Measurements from ENCODE around the gene CD3E. TPM values are rescaled to one million over a fixed set of nuclear protein-coding genes. Genes with fewer than 3 reads are reported as not detected.

Gene CD3E
- total RNA-seq, 2 experiments from 2014 or later, result 483 to 515 TPM

- peaks cover 33% of the 10 kb centered on the region for H3K4me1 Mint-ChIP-seq (ENCODE audit: low read depth)
- H3K27ac Mint-ChIP-seq, result no peak overlapping the region
- no peaks in the 10 kb centered on the region for H3K9me3 Mint-ChIP-seq
- H3K9me3 ChIP-seq (ENCODE audit: control insufficient read depth in 1 of 2, insufficient read depth in 1 of 2, low read length in 2 of 2), result no peaks in the 10 kb centered on the region
- no peak overlapping the region for H3K27ac ChIP-seq (ENCODE audit: low read depth in 1 of 2, low read length in 2 of 2)
- ChIA-PET CTCF (no interaction called here), POLR2A (no interaction called here)
- no peak overlapping the region for H3K4me3 Mint-ChIP-seq
- no peaks in the 10 kb centered on the region for H3K36me3 Mint-ChIP-seq (ENCODE audit: low read depth)
- no peak for TF ChIP-seq CTCF (IDR thresholded peaks at IDR 0.05)
- intact Hi-C loops (cut with DNase I, micrococcal nuclease), result no loop called here
- no peaks in the 10 kb centered on the region for H3K27me3 ChIP-seq (ENCODE audit: control insufficient read depth in 1 of 2, insufficient read depth in 2 of 2, low read length in 2 of 2)
- no peak for ATAC-seq (ENCODE audit: poor library complexity)
- peaks cover 17% of the 10 kb centered on the region for H3K4me1 ChIP-seq (ENCODE audit: insufficient read depth, low read length)
- H3K36me3 ChIP-seq (ENCODE audit: insufficient read depth, low read length), result no peaks in the 10 kb centered on the region
- no peak overlapping the region for H3K4me3 ChIP-seq (ENCODE audit: low read length)
- no peaks in the 10 kb centered on the region for H3K27me3 Mint-ChIP-seq
- no peak for DNase-seq
These were observed 37.0 kb upstream of the CD3E start for GRCh38 chr11:118267486-118267885.

- DNase-seq (no peak), ATAC-seq (ENCODE audit: poor library complexity) (no peak)
- peaks cover 5% of the 10 kb centered on the region for H3K4me1 ChIP-seq (ENCODE audit: insufficient read depth, low read length)
- peaks cover 6% of the 10 kb centered on the region for H3K4me1 Mint-ChIP-seq (ENCODE audit: low read depth)
- no peaks in the 10 kb centered on the region for H3K27me3 Mint-ChIP-seq
- ChIA-PET POLR2A (interaction anchor here (0.7 to 1.0 kb wide), 2 partner anchors 33 to 80 kb away, joined by 3 read pairs; partner anchors contain the start of gene CD3E), CTCF (interaction anchor here (0.6 kb wide), 1 partner anchor 85 kb away, joined by 3 read pairs; no protein-coding TSS in a partner anchor)
- H3K36me3 ChIP-seq (ENCODE audit: insufficient read depth, low read length), result no peaks in the 10 kb centered on the region
- H3K4me3 Mint-ChIP-seq, result no peak overlapping the region
- TF ChIP-seq CTCF (IDR thresholded peaks at IDR 0.05), result no peak
- H3K9me3 ChIP-seq (ENCODE audit: control insufficient read depth in 1 of 2, insufficient read depth in 1 of 2, low read length in 2 of 2), result no peaks in the 10 kb centered on the region
- H3K4me3 ChIP-seq (ENCODE audit: low read length), result no peak overlapping the region
- no peaks in the 10 kb centered on the region for H3K36me3 Mint-ChIP-seq (ENCODE audit: low read depth)
- no peak overlapping the region for H3K27ac Mint-ChIP-seq
- H3K9me3 Mint-ChIP-seq, result no peaks in the 10 kb centered on the region
- intact Hi-C loops (cut with DNase I, micrococcal nuclease), result no loop called here
- H3K27ac ChIP-seq (ENCODE audit: low read depth in 1 of 2, low read length in 2 of 2), result no peak overlapping the region
- H3K27me3 ChIP-seq (ENCODE audit: control insufficient read depth in 1 of 2, insufficient read depth in 2 of 2, low read length in 2 of 2), result no peaks in the 10 kb centered on the region
These were observed 32.5 kb upstream of the CD3E start for GRCh38 chr11:118272001-118272400.

GRCh38 chr11:118274186-118274585, 30.3 kb upstream of the CD3E start:
- CTCF ChIA-PET, result interaction anchor here (1.3 kb wide), 1 partner anchor 14 kb away, joined by 5 read pairs; no protein-coding TSS in a partner anchor
- Histone ChIP-seq H3K27ac (ENCODE audit: low read depth in 1 of 2, low read length in 2 of 2) (no peak overlapping the region), H3K9me3 (ENCODE audit: control insufficient read depth in 1 of 2, insufficient read depth in 1 of 2, low read length in 2 of 2) (no peaks in the 10 kb centered on the region), H3K4me3 (ENCODE audit: low read length) (no peak overlapping the region), H3K36me3 (ENCODE audit: insufficient read depth, low read length) (no peaks in the 10 kb centered on the region), H3K27me3 (ENCODE audit: control insufficient read depth in 1 of 2, insufficient read depth in 2 of 2, low read length in 2 of 2) (no peaks in the 10 kb centered on the region), H3K4me1 (ENCODE audit: insufficient read depth, low read length) (peaks cover 9% of the 10 kb centered on the region)
- intact Hi-C loops (cut with DNase I, micrococcal nuclease), result no loop called here
- no peak for ATAC-seq (ENCODE audit: poor library complexity)
- Mint-ChIP-seq H3K4me3 (no peak overlapping the region), H3K27me3 (no peaks in the 10 kb centered on the region), H3K36me3 (ENCODE audit: low read depth) (no peaks in the 10 kb centered on the region), H3K4me1 (ENCODE audit: low read depth) (peaks cover 6% of the 10 kb centered on the region), H3K27ac (no peak overlapping the region), H3K9me3 (no peaks in the 10 kb centered on the region)
- POLR2A ChIA-PET, result interaction anchor here (1.0 to 1.3 kb wide), 2 partner anchors 50 to 76 kb away, joined by 3 to 4 read pairs; partner anchors contain the start of gene JAML
- no peak for DNase-seq
- no peak for TF ChIP-seq CTCF (IDR thresholded peaks at IDR 0.05)

Data from CD4-positive, alpha-beta T cell (primary cell).